ENCODE results near the gene BOLA3. TPM values are rescaled to one million over a fixed set of nuclear protein-coding genes. Genes with fewer than 3 reads are reported as not detected.
A peak's percentile ranks its signal among the peaks of the same experiment; 100 is the strongest.

Gene BOLA3
- total RNA-seq (2012; rRNA removed) = 13.3 and 36.4 TPM in 2 replicates
- 39.5 and 46.5 TPM in 2 replicates for polyA plus RNA-seq (2012; rRNA removed)
- 24.7 and 34.8 TPM in 2 replicates for polyA plus RNA-seq (2012; cell fraction: cytosol; rRNA removed)
- polyA plus RNA-seq (2012; cell fraction: nucleus; rRNA removed; ENCODE audit: low replicate concordance) = 3.3 and 13.2 TPM in 2 replicates
- percentile 48 among the genes with signal in this experiment for Bru-seq, nascent RNA
- percentile 45 among the genes with signal in this experiment for BruChase-seq, experiment 1, labeled RNA remaining after a 6-hour chase
- percentile 40 among the genes with signal in this experiment for BruChase-seq, experiment 2, labeled RNA remaining after a 2-hour chase
- long read RNA-seq, transcript BOLA3-201 (3 exons, 444 nt) = minor isoform, 10 of 41 reads
- long read RNA-seq, transcript BOLA3-202 (4 exons, 639 nt) = major isoform, 16 of 41 reads
- long read RNA-seq, transcript BOLA3-204 (3 exons, 667 nt) = minor isoform, 5 of 41 reads
- long read RNA-seq, partial matches to known transcripts = 5 of 41 reads
- long read RNA-seq, other reads (novel, unspliced or antisense) = 1 of 41 reads

DNA sequence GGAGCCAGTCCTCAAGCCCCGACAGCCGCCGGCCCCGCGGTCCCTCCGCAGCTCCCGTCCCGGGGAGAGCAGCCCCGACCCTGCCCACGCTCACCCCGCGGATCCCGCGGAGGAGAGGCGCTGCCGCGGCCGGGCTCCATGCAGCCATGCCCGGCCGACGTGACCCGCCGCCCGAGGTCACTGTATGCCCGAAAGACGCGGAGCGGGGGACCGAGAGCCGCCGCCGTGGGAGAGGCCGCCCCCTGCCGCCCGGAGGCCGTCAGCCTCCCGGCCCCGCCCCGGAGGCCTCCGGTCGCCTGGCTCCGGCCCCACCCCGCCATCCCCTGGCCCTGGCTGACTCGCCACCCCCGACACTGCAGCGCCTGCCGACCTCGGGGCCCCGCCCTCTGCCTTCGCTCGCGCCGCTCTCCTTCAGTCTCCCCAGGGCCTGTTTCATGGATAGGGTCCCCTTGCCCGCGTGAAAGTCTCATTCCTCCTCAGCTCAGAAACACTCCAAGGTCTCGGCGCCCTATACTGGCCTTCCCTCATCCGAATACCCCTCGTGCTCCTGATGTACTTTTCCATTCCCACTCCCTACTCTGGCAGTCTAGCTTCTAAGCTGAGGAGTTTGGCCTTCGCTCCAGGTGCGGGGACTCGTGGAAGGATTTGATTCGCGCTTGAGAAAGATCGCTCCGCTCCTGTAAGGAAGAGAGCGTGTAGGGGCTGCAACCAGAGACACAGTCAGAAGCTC is at the start of gene BOLA3:
Gene BOLA3, minus strand, starts transcription at position 186 of the 730 bp plus-strand sequence. Its CDS starts 38 bp downstream, at position 148.
- BruUV-seq (replicated peaks) = no TSS peak
- ATAC-seq (ENCODE audit: low read depth) = peak; percentile 97
- Histone ChIP-seq H3K4me1 (ENCODE audit: control insufficient read depth, insufficient read depth, low read length) (peaks cover 11% of the 10 kb centered on the region), H3K4me2 (ENCODE audit: low read depth, low read length) (peak within 1 kb of the TSS; percentile 98), H3K23ac (ENCODE audit: low read depth, low read length) (peak within 1 kb of the TSS; percentile 92), H3K36me3 (ENCODE audit: control insufficient read depth, insufficient read depth, low read length) (peaks cover 7% of the 10 kb centered on the region), H2AFZ (replicated peaks; ENCODE audit: low read length, poor library complexity) (peak within 1 kb of the TSS; percentile 99), H2AK9ac (replicated peaks; ENCODE audit: low read depth, low read length, poor library complexity) (peak within 1 kb of the TSS; percentile 96), H2BK120ac (ENCODE audit: low read depth, low read length) (peak within 1 kb of the TSS; percentile 76; the same call in 1 of the 2 replicates), H3K4me3 (ENCODE audit: insufficient read depth, low read depth, low read length) (peak within 1 kb of the TSS; percentile 68), H3K4ac (ENCODE audit: low read depth, low read length) (peak within 1 kb of the TSS; percentile 86), H3K9ac (ENCODE audit: low read depth, low read length) (peak within 1 kb of the TSS; percentile 88), H2BK15ac (ENCODE audit: low read depth, low read length) (peak within 1 kb of the TSS; percentile 34; the same call in 1 of the 3 replicates), H2BK20ac (ENCODE audit: low read depth, low read length) (peak within 1 kb of the TSS; percentile 33; the same call in 1 of the 2 replicates), H2BK5ac (ENCODE audit: low read depth, low read length, poor library complexity, severe bottlenecking) (peak within 1 kb of the TSS; percentile 32), H2AK5ac (ENCODE audit: low read depth, low read length) (peak within 1 kb of the TSS; percentile 56), H3K14ac (replicated peaks; ENCODE audit: low read depth, low read length) (peak within 1 kb of the TSS; percentile 93), H3K27ac (ENCODE audit: insufficient read depth, low read length) (peak within 1 kb of the TSS; percentile 54), H3K18ac (ENCODE audit: low read depth, low read length) (peak within 1 kb of the TSS; percentile 22), H4K5ac (ENCODE audit: low read depth, low read length) (peak within 1 kb of the TSS; percentile 65), H3K56ac (ENCODE audit: extremely low read depth, insufficient read depth, low read length) (peak within 1 kb of the TSS; percentile 70), H3K79me1 (ENCODE audit: low read depth in 1 of 2, low read length in 2 of 2) (peaks cover 23 to 31% of the 10 kb centered on the region in 2 experiments), H4K20me1 (ENCODE audit: insufficient read depth, low read length) (no peaks in the 10 kb centered on the region), H3K9me1 (ENCODE audit: insufficient read depth, low read length) (peaks cover 19% of the 10 kb centered on the region), H3K9me3 (ENCODE audit: control insufficient read depth, insufficient read depth, low read length) (no peaks in the 10 kb centered on the region), H4K8ac (ENCODE audit: low read depth in 2 of 2, low read length in 2 of 2) (peak within 1 kb of the TSS; percentile 82 to 87), H3K27me3 (ENCODE audit: control insufficient read depth, insufficient read depth, low read length) (no peaks in the 10 kb centered on the region), H4K91ac (ENCODE audit: insufficient read depth, low read depth, low read length) (peak within 1 kb of the TSS; percentile 70)
- intact Hi-C loops (cut with micrococcal nuclease) (loop anchor here (1.0 kb wide), 2 partner anchors 227 to 324 kb away; no protein-coding TSS in a partner anchor), dilution Hi-C loops (cut with HindIII; ENCODE audit: low sequenced_read_pairs, unreplicated experiment) (no loop called here), in situ Hi-C loops (cut with MboI; ENCODE audit: low sequenced_read_pairs) (loop anchor here (10.0 to 25.0 kb wide), 2 partner anchors 223 to 311 kb away; partner anchors contain the start of genes DGUOK and STAMBP)
- ChIA-PET CTCF (interaction anchor here (0.6 to 2.5 kb wide), 8 partner anchors 24 to 324 kb away, joined by 3 to 7 read pairs (median 3); partner anchors contain the start of gene MOB1A), POLR2A (ENCODE audit: unreplicated experiment) (interaction anchor here (0.6 kb wide), 1 partner anchor 726 kb away, joined by 5 read pairs; no protein-coding TSS in a partner anchor)
- WGBS, 2 experiments (ENCODE audit: extremely low coverage in 2 of 2, insufficient read length in 1 of 2) = 2% methylated on average over 35 of the region's 67 CpGs; no CpG with 5 or more reads in 1 of the 2 experiments
- no peak; the same call in 1 of the 2 replicates for TF ChIP-seq BHLHE40 (IDR thresholded peaks at IDR 0.05; ENCODE audit: low read depth, low read length)
- TF ChIP-seq RAD21 (IDR thresholded peaks at IDR 0.05; ENCODE audit: low read length) = peak; percentile 58
- peak; percentile 4 for TF ChIP-seq POLR2A (IDR thresholded peaks at IDR 0.05; ENCODE audit: low read depth, low read length)
- no peak for TF ChIP-seq MAFK (IDR thresholded peaks at IDR 0.05; ENCODE audit: low read depth, low read length)
- TF ChIP-seq MAZ (IDR thresholded peaks at IDR 0.05; ENCODE audit: borderline replicate concordance, low read depth, low read length) = peak; percentile 84
- TF ChIP-seq, protein P1, sequence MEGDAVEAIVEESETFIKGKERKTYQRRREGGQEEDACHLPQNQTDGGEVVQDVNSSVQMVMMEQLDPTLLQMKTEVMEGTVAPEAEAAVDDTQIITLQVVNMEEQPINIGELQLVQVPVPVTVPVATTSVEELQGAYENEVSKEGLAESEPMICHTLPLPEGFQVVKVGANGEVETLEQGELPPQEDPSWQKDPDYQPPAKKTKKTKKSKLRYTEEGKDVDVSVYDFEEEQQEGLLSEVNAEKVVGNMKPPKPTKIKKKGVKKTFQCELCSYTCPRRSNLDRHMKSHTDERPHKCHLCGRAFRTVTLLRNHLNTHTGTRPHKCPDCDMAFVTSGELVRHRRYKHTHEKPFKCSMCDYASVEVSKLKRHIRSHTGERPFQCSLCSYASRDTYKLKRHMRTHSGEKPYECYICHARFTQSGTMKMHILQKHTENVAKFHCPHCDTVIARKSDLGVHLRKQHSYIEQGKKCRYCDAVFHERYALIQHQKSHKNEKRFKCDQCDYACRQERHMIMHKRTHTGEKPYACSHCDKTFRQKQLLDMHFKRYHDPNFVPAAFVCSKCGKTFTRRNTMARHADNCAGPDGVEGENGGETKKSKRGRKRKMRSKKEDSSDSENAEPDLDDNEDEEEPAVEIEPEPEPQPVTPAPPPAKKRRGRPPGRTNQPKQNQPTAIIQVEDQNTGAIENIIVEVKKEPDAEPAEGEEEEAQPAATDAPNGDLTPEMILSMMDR (conservative IDR thresholded peaks at IDR 0.05; ENCODE audit: low read depth, low read length) = peak; percentile 69
- peak; percentile 41; the same call in 1 of the 2 replicates for TF ChIP-seq MXI1 (IDR thresholded peaks at IDR 0.05; ENCODE audit: borderline replicate concordance, low read depth, low read length)
- peak; percentile 34 for TF ChIP-seq SMC3 (IDR thresholded peaks at IDR 0.05; ENCODE audit: low read depth, low read length)
- peak; percentile 55 for DNase-seq
